CD4-positive, alpha-beta memory T cell (primary cell): ENCODE measurements around the gene BIRC7. TPM values are rescaled to one million over a fixed set of nuclear protein-coding genes. Genes with fewer than 3 reads are reported as not detected.
A peak's percentile ranks its signal among the peaks of the same experiment; 100 is the strongest.

Experiments
- CTCF ChIA-PET: fragments of 350-600 bp; sonication (Branson Sonifier 250); formaldehyde crosslinking; loops from one replicate; lab custom pipeline; 2021; ENCODE audit warnings: inconsistent platforms; ENCODE audit not compliant: partially characterized antibody; lab: Charles Lee
- POLR2A ChIA-PET: fragments of 350-600 bp; sonication (Branson Sonifier 250); formaldehyde crosslinking; loops from one replicate; lab custom pipeline; 2021; ENCODE audit not compliant: partially characterized antibody; lab: Charles Lee
- DNase-seq, 5 donors: peaks; one replicate each; pipeline versions ENCODE4 v3.0.0 to v3.0.0-alpha.2; 2020 to 2022; ENCODE audit warnings: mixed read lengths in 1 of 5
- H3K27ac ChIP-seq: one replicate; pipeline ENCODE4 v1.7.0; 2013; ENCODE audit warnings: low read depth, low read length
- H3K27me3 ChIP-seq: 2 replicates; pipeline ENCODE4 v1.7.0; 2013; ENCODE audit warnings: mild to moderate bottlenecking, low read length, moderate library complexity; ENCODE audit not compliant: insufficient read depth
- H3K36me3 ChIP-seq: 2 replicates; pipeline ENCODE4 v1.7.0; 2013; ENCODE audit warnings: mild to moderate bottlenecking, low read length, moderate library complexity; ENCODE audit not compliant: insufficient read depth
- H3K4me1 ChIP-seq: 2 replicates; pipeline ENCODE4 v1.7.0; 2013; ENCODE audit warnings: mild to moderate bottlenecking, low read length, moderate library complexity; ENCODE audit not compliant: insufficient read depth
- H3K4me3 ChIP-seq, 2 donors: one replicate each; pipeline ENCODE4 v1.7.0; 2013; ENCODE audit warnings: low read length in 2 of 2, mild to moderate bottlenecking in 1 of 2
- H3K9me3 ChIP-seq, 2 donors: one replicate each; pipeline ENCODE4 v1.7.0; 2013; ENCODE audit warnings: low read length in 2 of 2, control low read depth in 1 of 2; ENCODE audit not compliant: control insufficient read depth in 1 of 2
- H3K27ac Mint-ChIP-seq, 7 donors: one replicate each; pipeline ENCODE4 v1.8.0; 2020 to 2021; ENCODE audit warnings: mixed read lengths in 7 of 7, mild to moderate bottlenecking in 6 of 7, inconsistent platforms in 3 of 7, moderate library complexity in 3 of 7
- H3K27me3 Mint-ChIP-seq, 2 donors: one replicate each; pipeline ENCODE4 v1.8.0; 2020 to 2021; ENCODE audit warnings: mixed read lengths in 2 of 2
- H3K36me3 Mint-ChIP-seq, 2 donors: one replicate each; pipeline ENCODE4 v1.8.0; 2020 to 2021; ENCODE audit warnings: mixed read lengths in 2 of 2, inconsistent platforms in 1 of 2, mild to moderate bottlenecking in 1 of 2
- H3K4me1 Mint-ChIP-seq, 4 donors: one replicate each; pipeline ENCODE4 v1.8.0; 2020 to 2021; ENCODE audit warnings: mixed read lengths in 4 of 4, mild to moderate bottlenecking in 1 of 4
- H3K4me3 Mint-ChIP-seq, 8 donors: one replicate each; pipeline ENCODE4 v1.8.0; 2020 to 2021; ENCODE audit warnings: mixed read lengths in 8 of 8, mild to moderate bottlenecking in 7 of 8, moderate library complexity in 6 of 8, inconsistent platforms in 3 of 8
- H3K9me3 Mint-ChIP-seq, 8 donors: one replicate each; pipeline ENCODE4 v1.8.0; 2020 to 2021; ENCODE audit warnings: mixed read lengths in 8 of 8, mild to moderate bottlenecking in 5 of 8, inconsistent platforms in 3 of 8, moderate library complexity in 1 of 8
- intact Hi-C: fragments of 100-400 bp; cut with micrococcal nuclease; formaldehyde crosslinking; loops from one replicate; pipeline ENCODE4 v1.15.1; 2023
- polyA plus RNA-seq, 2 donors: library from polyadenylated mRNA; unstranded; fragments of 300-500 nt; fragmentation: Illumina TruSeq; gene quantifications; one replicate each; pipeline ENCODE4 v1.2.3, GENCODE V29; 2021
- total RNA-seq, 2 experiments: library from RNA; stranded (reverse); gene quantifications; one replicate each; pipeline ENCODE4 v1.2.3, GENCODE V29; 2021

BIRC7 gene
- total RNA-seq = not detected
- polyA plus RNA-seq = not detected

- no peaks in the 10 kb centered on the region for H3K36me3 ChIP-seq
- CTCF ChIA-PET = interaction anchor here (6.1 kb wide), 1 partner anchor 11 kb away, joined by 33 read pairs; no protein-coding TSS in a partner anchor
- Mint-ChIP-seq H3K36me3 (no peaks in the 10 kb centered on the region), H3K9me3 (no peaks in the 10 kb centered on the region), H3K27ac (peak within 1 kb of the TSS in 1 of 7 donors; percentile 62), H3K4me1 (peaks cover 0 to 19% (median 0%) of the 10 kb centered on the region in 4 donors), H3K27me3 (peaks cover 7 to 21% of the 10 kb centered on the region in 2 donors), H3K4me3 (peak within 1 kb of the TSS in 1 of 8 donors; percentile 41)
- intact Hi-C loops = no loop called here
- no peak within 1 kb of the TSS for H3K27ac ChIP-seq
- peak in 1 of 5 donors; percentile 28 for DNase-seq
- no peaks in the 10 kb centered on the region for H3K9me3 ChIP-seq
- peaks cover 4% of the 10 kb centered on the region for H3K27me3 ChIP-seq
- no peaks in the 10 kb centered on the region for H3K4me1 ChIP-seq
- POLR2A ChIA-PET = no interaction called here
- H3K4me3 ChIP-seq = no peak within 1 kb of the TSS
These were observed at the start of gene BIRC7 for GRCh38 chr20:63235399-63235983. Gene BIRC7, plus strand, starts transcription at chr20:63235905. Its CDS starts 192 bp downstream, at chr20:63236097.

- intact Hi-C loops = no loop called here
- Mint-ChIP-seq H3K27me3 (peaks cover 4 to 9% of the 10 kb centered on the region in 2 donors), H3K36me3 (no peaks in the 10 kb centered on the region), H3K27ac (no peak overlapping the region), H3K4me1 (peaks cover 0 to 2% (median 0%) of the 10 kb centered on the region in 4 donors), H3K4me3 (no peak overlapping the region), H3K9me3 (no peaks in the 10 kb centered on the region)
- Histone ChIP-seq H3K9me3 (no peaks in the 10 kb centered on the region), H3K4me3 (no peak overlapping the region), H3K27me3 (peaks cover under 1% of the 10 kb centered on the region), H3K27ac (no peak overlapping the region), H3K36me3 (no peaks in the 10 kb centered on the region), H3K4me1 (no peaks in the 10 kb centered on the region)
- DNase-seq = no peak
- ChIA-PET POLR2A (no interaction called here), CTCF (no interaction called here)
These were observed 49.6 kb upstream of the BIRC7 start for GRCh38 chr20:63186084-63186483.

GRCh38 chr20:63186528-63187316 lies 49.0 kb upstream of the BIRC7 start:
- Mint-ChIP-seq H3K4me3 (no peak overlapping the region), H3K4me1 (peaks cover 0 to 2% (median 0%) of the 10 kb centered on the region in 4 donors), H3K9me3 (no peaks in the 10 kb centered on the region), H3K27me3 (peaks cover 3 to 5% of the 10 kb centered on the region in 2 donors), H3K27ac (no peak overlapping the region), H3K36me3 (no peaks in the 10 kb centered on the region)
- intact Hi-C loops = no loop called here
- POLR2A ChIA-PET = no interaction called here
- no peaks in the 10 kb centered on the region for H3K4me1 ChIP-seq
- no peak overlapping the region for H3K4me3 ChIP-seq
- no peak for DNase-seq
- no peaks in the 10 kb centered on the region for H3K36me3 ChIP-seq
- CTCF ChIA-PET = no interaction called here
- H3K9me3 ChIP-seq = no peaks in the 10 kb centered on the region
- H3K27ac ChIP-seq = no peak overlapping the region
- no peaks in the 10 kb centered on the region for H3K27me3 ChIP-seq

- intact Hi-C loops = no loop called here
- H3K4me1 ChIP-seq = no peaks in the 10 kb centered on the region
- CTCF ChIA-PET = no interaction called here
These were observed 48.2 kb upstream of the BIRC7 start for GRCh38 chr20:63187338-63188158.

GRCh38 chr20:63188159-63188442 lies 47.6 kb upstream of the BIRC7 start:
- H3K4me3 Mint-ChIP-seq = no peak overlapping the region
- no peaks in the 10 kb centered on the region for H3K36me3 Mint-ChIP-seq
- H3K27ac Mint-ChIP-seq = no peak overlapping the region
- intact Hi-C loops = no loop called here
- no peaks in the 10 kb centered on the region for H3K36me3 ChIP-seq
- H3K4me3 ChIP-seq = no peak overlapping the region
- H3K9me3 ChIP-seq = no peaks in the 10 kb centered on the region
- H3K27me3 Mint-ChIP-seq = peaks cover 0 to 2% of the 10 kb centered on the region in 2 donors
- H3K27me3 ChIP-seq = no peaks in the 10 kb centered on the region
- H3K4me1 ChIP-seq = no peaks in the 10 kb centered on the region
- DNase-seq = no peak
- ChIA-PET POLR2A (no interaction called here), CTCF (no interaction called here)
- H3K4me1 Mint-ChIP-seq = peaks cover 0 to 2% (median 0%) of the 10 kb centered on the region in 4 donors
- H3K9me3 Mint-ChIP-seq = no peaks in the 10 kb centered on the region
- no peak overlapping the region for H3K27ac ChIP-seq

More at GRCh38 chr20:63187338-63188158, 48.2 kb upstream of the BIRC7 start:
- H3K27me3 Mint-ChIP-seq = peaks cover 1 to 2% of the 10 kb centered on the region in 2 donors
- H3K4me3 Mint-ChIP-seq = no peak overlapping the region
- Histone ChIP-seq H3K36me3 (no peaks in the 10 kb centered on the region), H3K27me3 (no peaks in the 10 kb centered on the region), H3K9me3 (no peaks in the 10 kb centered on the region), H3K27ac (no peak overlapping the region), H3K4me3 (no peak overlapping the region)
- H3K27ac Mint-ChIP-seq = no peak overlapping the region
- DNase-seq = no peak
- H3K9me3 Mint-ChIP-seq = no peaks in the 10 kb centered on the region
- H3K36me3 Mint-ChIP-seq = no peaks in the 10 kb centered on the region
- POLR2A ChIA-PET = no interaction called here
- peaks cover 0 to 2% (median 0%) of the 10 kb centered on the region in 4 donors for H3K4me1 Mint-ChIP-seq

- no peaks in the 10 kb centered on the region for H3K9me3 ChIP-seq
- no peaks in the 10 kb centered on the region for H3K36me3 Mint-ChIP-seq
- no peak for DNase-seq
- H3K9me3 Mint-ChIP-seq = no peaks in the 10 kb centered on the region
- ChIA-PET CTCF (no interaction called here), POLR2A (no interaction called here)
- peaks cover 0 to 2% (median 0%) of the 10 kb centered on the region in 4 donors for H3K4me1 Mint-ChIP-seq
- H3K27me3 ChIP-seq = no peaks in the 10 kb centered on the region
- no peak overlapping the region for H3K27ac ChIP-seq
- no peak overlapping the region for H3K4me3 Mint-ChIP-seq
- H3K4me1 ChIP-seq = no peaks in the 10 kb centered on the region
- intact Hi-C loops = no loop called here
- H3K27me3 Mint-ChIP-seq = no peaks in the 10 kb centered on the region
- no peak overlapping the region for H3K4me3 ChIP-seq
- peak overlapping the region in 1 of 7 donors; percentile 69 for H3K27ac Mint-ChIP-seq
- no peaks in the 10 kb centered on the region for H3K36me3 ChIP-seq
These were observed 46.9 kb upstream of the BIRC7 start for GRCh38 chr20:63188641-63189321.

GRCh38 chr20:63189322-63189642 lies 46.4 kb upstream of the BIRC7 start:
- Histone ChIP-seq H3K4me1 (no peaks in the 10 kb centered on the region), H3K27ac (no peak overlapping the region), H3K36me3 (peaks cover under 1% of the 10 kb centered on the region), H3K27me3 (no peaks in the 10 kb centered on the region), H3K9me3 (no peaks in the 10 kb centered on the region), H3K4me3 (no peak overlapping the region)
- Mint-ChIP-seq H3K4me3 (no peak overlapping the region), H3K9me3 (no peaks in the 10 kb centered on the region), H3K4me1 (peaks cover 0 to 3% (median 0%) of the 10 kb centered on the region in 4 donors), H3K36me3 (peaks cover 0 to under 1% of the 10 kb centered on the region in 2 donors), H3K27ac (no peak overlapping the region), H3K27me3 (no peaks in the 10 kb centered on the region)
- ChIA-PET POLR2A (no interaction called here), CTCF (no interaction called here)
- no peak for DNase-seq
- intact Hi-C loops = no loop called here
